HCT116 (cell line): ENCODE data around the gene LRP1B. TPM values are rescaled to one million over a fixed set of nuclear protein-coding genes. Genes with fewer than 3 reads are reported as not detected.

Experiments used
- ATAC-seq: fragments of 200-7000 bp; cut with Tn5 transposase; 2 replicates; pipeline ENCODE4 v1.9.1; 2020; ENCODE audit warnings: mild to moderate bottlenecking, moderate library complexity
- BruUV-seq: library from RNA; stranded (reverse); fragments of 400-500 nt; replicated peaks from 2 replicates; lab custom pipeline; 2021; lab: Mats Ljungman, UMichigan
- CTCF ChIA-PET: fragments of 300-600 bp; sonication (Branson Sonifier 250); formaldehyde crosslinking; loops from one replicate; lab custom pipeline; 2021; ENCODE audit warnings: antibody characterized with exemption; lab: Charles Lee
- POLR2A ChIA-PET: fragments of 300-600, 350-600 bp; sonication (Branson Sonifier 250); formaldehyde crosslinking; loops from one replicate; lab custom pipeline; 2021; ENCODE audit warnings: antibody characterized with exemption; lab: Charles Lee
- RAD21 ChIA-PET, 2 experiments: fragments of 300-600 bp; sonication (Branson Sonifier 250); formaldehyde crosslinking; loops; one replicate each; lab custom pipeline; 2023; ENCODE audit warnings: low total read pairs in 2 of 2; ENCODE audit not compliant: uncharacterized antibody in 2 of 2, unreplicated experiment in 2 of 2, low non-redundant PET in 1 of 2; lab: Charles Lee
- DNase-seq: peaks from one replicate; pipeline ENCODE4 v3.0.0-alpha.2; 2010; ENCODE audit warnings: low read depth, low spot score
- H2AFZ ChIP-seq: fragments of 200-600 bp; shearing (Covaris generic), sonication (generic); 2 replicates; pipeline ENCODE4 v1.6.1; 2017; ENCODE audit warnings: low read depth, mixed run types, mixed read lengths, antibody characterized with exemption, low read length; ENCODE audit not compliant: poor library complexity, severe bottlenecking
- H3K27ac ChIP-seq: 2 replicates; pipeline ENCODE4 v1.5.1; 2012; ENCODE audit warnings: low read depth, low read length
- H3K27me3 ChIP-seq: fragments of 200-600 bp; sonication (generic); 2 replicates; pipeline ENCODE4 v1.6.1; 2016; ENCODE audit warnings: mixed run types, low read length, mixed read lengths; ENCODE audit not compliant: insufficient read depth
- H3K36me3 ChIP-seq, 2 experiments: fragments of 200-500 bp in 1 of 2; fragments of 200-600 bp in 1 of 2; sonication (Bioruptor generic) in 1 of 2; sonication (generic) in 1 of 2; 2 replicates each; pipeline versions ENCODE4 v1.5.1 to v1.6.1; 2014 to 2016; ENCODE audit warnings: low read length in 2 of 2, inconsistent platforms in 1 of 2, mixed read lengths in 1 of 2, mixed run types in 1 of 2; ENCODE audit not compliant: insufficient read depth in 2 of 2, control insufficient read depth in 1 of 2
- H3K4me1 ChIP-seq, 2 experiments: fragments of 200-600 bp in 1 of 2; sonication (generic) in 1 of 2; 2 replicates each; pipeline versions ENCODE4 v1.5.1 to v1.6.1; 2012 to 2017; ENCODE audit warnings: low read length in 2 of 2, inconsistent platforms in 1 of 2, mild to moderate bottlenecking in 1 of 2, mixed read lengths in 1 of 2, mixed run types in 1 of 2, moderate library complexity in 1 of 2; ENCODE audit not compliant: insufficient read depth in 2 of 2, control insufficient read depth in 1 of 2
- H3K4me2 ChIP-seq: fragments of 200-600 bp; sonication (generic); 2 replicates; pipeline ENCODE4 v1.6.1; 2017; ENCODE audit warnings: mixed run types, low read length, mixed read lengths
- H3K4me3 ChIP-seq, 2 experiments: fragments of 200-600 bp in 1 of 2; sonication (generic) in 1 of 2; replicated peaks in 1 of 2; 2 replicates each; pipeline ENCODE4 v1.5.1; 2011 to 2016; ENCODE audit warnings: low read length in 2 of 2, control low read depth in 1 of 2, low read depth in 1 of 2, mild to moderate bottlenecking in 1 of 2, mixed read lengths in 1 of 2, mixed run types in 1 of 2
- H3K79me2 ChIP-seq: fragments of 200-600 bp; sonication (generic); 2 replicates; pipeline ENCODE4 v1.6.1; 2017; ENCODE audit warnings: mild to moderate bottlenecking, mixed run types, low read length, moderate library complexity, mixed read lengths; ENCODE audit not compliant: insufficient read depth
- H3K9ac ChIP-seq: fragments of 200-600 bp; sonication (generic); 2 replicates; pipeline ENCODE4 v1.6.1; 2016; ENCODE audit warnings: low read length, mixed read lengths
- H3K9me2 ChIP-seq: fragments of 200-600 bp; sonication (generic), shearing (Covaris generic); 2 replicates; pipeline ENCODE4 v1.6.1; 2017; ENCODE audit warnings: mixed run types, mild to moderate bottlenecking, moderate library complexity; ENCODE audit not compliant: insufficient read depth
- H3K9me3 ChIP-seq, 2 experiments: fragments of 200-500 bp in 1 of 2; fragments of 200-600 bp in 1 of 2; sonication (Bioruptor generic) in 1 of 2; sonication (generic) in 1 of 2; 2 replicates each; pipeline ENCODE4 v1.6.1; 2014 to 2017; ENCODE audit warnings: low read length in 2 of 2, mixed read lengths in 2 of 2, inconsistent platforms in 1 of 2, low read depth in 1 of 2, mild to moderate bottlenecking in 1 of 2, mixed run types in 1 of 2, moderate library complexity in 1 of 2; ENCODE audit not compliant: control insufficient read depth in 1 of 2, insufficient read depth in 1 of 2
- H4K20me1 ChIP-seq: fragments of 200-600 bp; sonication (generic), shearing (Covaris generic); 2 replicates; pipeline ENCODE4 v1.6.1; 2017; ENCODE audit warnings: mixed run types, mild to moderate bottlenecking, moderate library complexity; ENCODE audit not compliant: insufficient read depth
- CBX3 ChIP-seq: IDR thresholded peaks from 2 replicates; pipeline ENCODE4 v1.6.1; 2012; ENCODE audit warnings: low read depth
- CEBPB ChIP-seq: IDR thresholded peaks from 2 replicates; pipeline ENCODE4 v1.6.1; 2012; ENCODE audit warnings: low read depth
- EGR1 ChIP-seq: IDR thresholded peaks from 2 replicates; pipeline ENCODE4 v1.6.1; 2012; ENCODE audit warnings: low read depth
- EZH2 ChIP-seq: fragments of 200-600 bp; sonication (generic); IDR thresholded peaks from 2 replicates; pipeline ENCODE4 v1.6.1; 2017; ENCODE audit warnings: antibody characterized with exemption, mixed run types
- FOSL1 ChIP-seq: IDR thresholded peaks from 2 replicates; pipeline ENCODE4 v1.6.1; 2012; ENCODE audit warnings: low read depth
- POLR2A ChIP-seq: IDR thresholded peaks from 2 replicates; pipeline ENCODE4 v1.7.0; 2011; ENCODE audit warnings: borderline replicate concordance; ENCODE audit not compliant: insufficient read depth, insufficient read length; ENCODE audit errors: extremely low read depth
- POLR2AphosphoS5 ChIP-seq: IDR thresholded peaks from 2 replicates; pipeline ENCODE4 v1.6.1; 2011; ENCODE audit warnings: mild to moderate bottlenecking, low read depth, low read length, moderate library complexity
- SIN3A ChIP-seq: IDR thresholded peaks from 2 replicates; pipeline ENCODE4 v1.6.1; 2012; ENCODE audit warnings: low read depth
- SP1 ChIP-seq: IDR thresholded peaks from 2 replicates; pipeline ENCODE4 v1.6.1; 2012; ENCODE audit warnings: low read depth
- SRF ChIP-seq: IDR thresholded peaks from 2 replicates; pipeline ENCODE4 v1.6.1; 2012; ENCODE audit warnings: low read depth
- TCF7L2 ChIP-seq: IDR thresholded peaks from 2 replicates; pipeline ENCODE4 v1.7.0; 2011; ENCODE audit warnings: borderline replicate concordance, inconsistent platforms; ENCODE audit not compliant: insufficient read depth, insufficient read length; ENCODE audit errors: extremely low read depth
- YY1 ChIP-seq: IDR thresholded peaks from 2 replicates; pipeline ENCODE4 v1.6.1; 2011; ENCODE audit warnings: low read length, low read depth, moderate library complexity, mild to moderate bottlenecking; ENCODE audit not compliant: insufficient replicate concordance; ENCODE audit errors: extremely low read depth
- ZFX ChIP-seq: fragments of 450-650 bp; IDR thresholded peaks from 2 replicates; pipeline ENCODE4 v1.6.1; 2017
- ZNF274 ChIP-seq: fragments of 200-500 bp; sonication (Bioruptor generic); IDR thresholded peaks from 2 replicates; pipeline ENCODE4 v1.6.1; 2014; ENCODE audit warnings: mild to moderate bottlenecking, low read depth, low read length, inconsistent platforms
- intact Hi-C: fragments of 100-400 bp; cut with micrococcal nuclease; formaldehyde crosslinking; loops from 2 replicates; pipeline ENCODE4 v1.10.0; 2022
- total RNA-seq: library from RNA; stranded (reverse); gene quantifications from one replicate; pipeline ENCODE4 v1.2.1, GENCODE V29; 2021; ENCODE audit not compliant: unreplicated experiment
- TF ChIP-seq, protein P1 (sequence below): IDR thresholded peaks from 2 replicates; pipeline ENCODE4 v1.6.1; 2012
- TF ChIP-seq, protein P2 (sequence below): IDR thresholded peaks from 2 replicates; pipeline ENCODE4 v1.6.1; 2012
- TF ChIP-seq, protein P3 (sequence below), 3 experiments: fragments of 200-600 bp in 1 of 3; sonication (generic) in 1 of 3; IDR thresholded peaks in 2 of 3; conservative IDR thresholded peaks in 1 of 3; 2 replicates each; pipeline ENCODE4 v1.5.1; 2012 to 2017; ENCODE audit warnings: low read depth in 2 of 3, low read length in 2 of 3, antibody characterized with exemption in 1 of 3, borderline replicate concordance in 1 of 3, control low read depth in 1 of 3, mild to moderate bottlenecking in 1 of 3, mixed read lengths in 1 of 3, mixed run types in 1 of 3, moderate library complexity in 1 of 3; ENCODE audit not compliant: insufficient read depth in 1 of 3

LRP1B gene
- total RNA-seq, 1 experiment from 2014 or later: 0.34 TPM

DNA sequence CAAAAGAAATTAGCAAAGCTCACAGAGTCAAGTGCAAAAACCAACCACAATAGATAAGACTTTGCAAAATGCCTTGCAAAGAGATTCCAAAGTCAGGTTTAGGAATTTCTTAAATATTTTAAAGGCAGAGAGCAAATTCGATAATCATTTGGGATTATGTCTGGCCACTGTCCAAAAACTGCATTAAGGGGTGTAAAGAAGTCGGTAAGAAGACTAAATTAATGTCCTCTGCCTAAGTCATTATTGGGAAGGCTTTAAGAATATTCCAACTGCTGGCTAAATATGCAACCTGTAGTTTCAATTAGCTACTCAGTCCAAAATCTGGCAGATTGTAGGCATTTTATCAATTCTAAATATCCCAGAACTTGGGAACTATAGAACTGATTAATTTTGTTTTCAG is 13.7 kb upstream of the LRP1B start:
- H3K9me2 ChIP-seq: no peaks in the 10 kb centered on the region
- no peak for ATAC-seq
- DNase-seq: no peak
- no peaks in the 10 kb centered on the region for H3K79me2 ChIP-seq
- ChIA-PET CTCF (no interaction called here), POLR2A (no interaction called here), RAD21 (no interaction called here)
- H3K36me3 ChIP-seq: no peaks in the 10 kb centered on the region
- H3K4me3 ChIP-seq: no peak overlapping the region
- no peaks in the 10 kb centered on the region for H3K9me3 ChIP-seq
- no peak overlapping the region for H3K27ac ChIP-seq
- no peaks in the 10 kb centered on the region for H3K4me1 ChIP-seq
- no peaks in the 10 kb centered on the region for H3K27me3 ChIP-seq
- TF ChIP-seq SIN3A (no peak), FOSL1 (no peak), POLR2AphosphoS5 (no peak), CEBPB (no peak), EGR1 (no peak), SRF (no peak), SP1 (no peak), YY1 (no peak), ZNF274 (no peak), CBX3 (no peak)
- TF ChIP-seq, protein P1, sequence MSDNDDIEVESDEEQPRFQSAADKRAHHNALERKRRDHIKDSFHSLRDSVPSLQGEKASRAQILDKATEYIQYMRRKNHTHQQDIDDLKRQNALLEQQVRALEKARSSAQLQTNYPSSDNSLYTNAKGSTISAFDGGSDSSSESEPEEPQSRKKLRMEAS: no peak
- TF ChIP-seq, protein P2, sequence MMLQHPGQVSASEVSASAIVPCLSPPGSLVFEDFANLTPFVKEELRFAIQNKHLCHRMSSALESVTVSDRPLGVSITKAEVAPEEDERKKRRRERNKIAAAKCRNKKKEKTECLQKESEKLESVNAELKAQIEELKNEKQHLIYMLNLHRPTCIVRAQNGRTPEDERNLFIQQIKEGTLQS: no peak
- H2AFZ ChIP-seq: no peak overlapping the region
- H3K4me2 ChIP-seq: no peak overlapping the region
- no TSS peak for BruUV-seq
- no peaks in the 10 kb centered on the region for H4K20me1 ChIP-seq
- intact Hi-C loops: no loop called here
- H3K9ac ChIP-seq: no peak overlapping the region

DNA sequence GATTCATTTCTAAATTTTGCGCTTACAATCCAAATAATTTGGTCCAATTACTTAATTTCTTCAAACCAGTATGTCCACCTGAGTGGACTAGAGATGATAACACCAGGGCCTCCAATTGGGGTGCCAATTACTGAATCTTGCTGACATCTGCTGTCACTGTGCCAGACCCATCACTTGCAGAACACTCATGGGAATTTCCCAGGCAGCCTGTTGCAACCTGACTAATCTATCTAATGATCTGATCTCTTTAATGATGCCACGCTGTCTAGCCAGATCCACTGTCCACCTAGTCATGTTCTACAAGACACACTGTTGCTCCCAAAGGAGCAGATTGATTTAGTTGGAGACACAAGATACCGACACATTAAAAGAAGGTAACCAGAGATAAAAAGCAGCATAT is 11.8 kb upstream of the LRP1B start:
- no TSS peak for BruUV-seq
- H3K4me1 ChIP-seq: no peaks in the 10 kb centered on the region
- DNase-seq: no peak
- ChIA-PET POLR2A (no interaction called here), RAD21 (no interaction called here), CTCF (no interaction called here)
- no peak overlapping the region for H3K4me2 ChIP-seq
- no peak overlapping the region for H3K9ac ChIP-seq
- H3K9me2 ChIP-seq: no peaks in the 10 kb centered on the region
- H3K27ac ChIP-seq: no peak overlapping the region
- no peaks in the 10 kb centered on the region for H4K20me1 ChIP-seq
- no peaks in the 10 kb centered on the region for H3K79me2 ChIP-seq
- H3K9me3 ChIP-seq: no peaks in the 10 kb centered on the region
- no peak overlapping the region for H2AFZ ChIP-seq
- no peaks in the 10 kb centered on the region for H3K27me3 ChIP-seq
- H3K36me3 ChIP-seq: no peaks in the 10 kb centered on the region
- no peak for ATAC-seq
- intact Hi-C loops: no loop called here
- TF ChIP-seq EGR1 (no peak), SIN3A (no peak), CEBPB (no peak), TCF7L2 (no peak), SRF (no peak), POLR2A (no peak), SP1 (no peak), ZFX (no peak), YY1 (no peak), EZH2 (no peak)
- TF ChIP-seq, protein P2: no peak
- TF ChIP-seq, protein P3, sequence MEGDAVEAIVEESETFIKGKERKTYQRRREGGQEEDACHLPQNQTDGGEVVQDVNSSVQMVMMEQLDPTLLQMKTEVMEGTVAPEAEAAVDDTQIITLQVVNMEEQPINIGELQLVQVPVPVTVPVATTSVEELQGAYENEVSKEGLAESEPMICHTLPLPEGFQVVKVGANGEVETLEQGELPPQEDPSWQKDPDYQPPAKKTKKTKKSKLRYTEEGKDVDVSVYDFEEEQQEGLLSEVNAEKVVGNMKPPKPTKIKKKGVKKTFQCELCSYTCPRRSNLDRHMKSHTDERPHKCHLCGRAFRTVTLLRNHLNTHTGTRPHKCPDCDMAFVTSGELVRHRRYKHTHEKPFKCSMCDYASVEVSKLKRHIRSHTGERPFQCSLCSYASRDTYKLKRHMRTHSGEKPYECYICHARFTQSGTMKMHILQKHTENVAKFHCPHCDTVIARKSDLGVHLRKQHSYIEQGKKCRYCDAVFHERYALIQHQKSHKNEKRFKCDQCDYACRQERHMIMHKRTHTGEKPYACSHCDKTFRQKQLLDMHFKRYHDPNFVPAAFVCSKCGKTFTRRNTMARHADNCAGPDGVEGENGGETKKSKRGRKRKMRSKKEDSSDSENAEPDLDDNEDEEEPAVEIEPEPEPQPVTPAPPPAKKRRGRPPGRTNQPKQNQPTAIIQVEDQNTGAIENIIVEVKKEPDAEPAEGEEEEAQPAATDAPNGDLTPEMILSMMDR (IDR thresholded peaks at IDR 0.05 in 2 of 3, conservative IDR thresholded peaks at IDR 0.05 in 1 of 3; ENCODE audit: borderline replicate concordance in 1 of 3, insufficient read depth in 1 of 3, low read depth in 2 of 3, low read length in 2 of 3): no peak
- no peak overlapping the region for H3K4me3 ChIP-seq
